HepG2 (cell line): ENCODE data around the gene MLLT10. TPM values are rescaled to one million over a fixed set of nuclear protein-coding genes. Genes with fewer than 3 reads are reported as not detected.

Experiments used
- ATAC-seq: fragments of 200-7000 bp; cut with Tn5 transposase; 3 replicates; pipeline ENCODE4 v1.9.1; 2020; ENCODE audit warnings: mild to moderate bottlenecking, moderate library complexity
- BruUV-seq: library from RNA; stranded (reverse); fragments of 400-500 nt; replicated peaks from 2 replicates; lab custom pipeline; 2021; lab: Mats Ljungman, UMichigan
- CTCF ChIA-PET: fragments of 300-600 bp; formaldehyde crosslinking; extraction: SDS; loops from one replicate; lab custom pipeline; 2021; ENCODE audit warnings: low total read pairs, inconsistent platforms, low intra/inter-chr PET ratio; lab: Yijun Ruan, JAX
- POLR2A ChIA-PET: fragments of 350-600 bp; sonication (Branson Sonifier 250); formaldehyde crosslinking; loops from one replicate; lab custom pipeline; 2020; ENCODE audit warnings: antibody characterized with exemption, inconsistent platforms; lab: Yijun Ruan, JAX
- DNase-seq: peaks from one replicate; pipeline ENCODE4 v3.0.0-alpha.2; 2015; ENCODE audit warnings: low spot score
- FAIRE-seq: peaks from 3 replicates; lab custom pipeline; 2011; peaks lifted over from hg19 to GRCh38; lab: Jason Lieb, UNC
- H2AFZ ChIP-seq: one replicate; pipeline ENCODE4 v1.6.1; 2011; ENCODE audit warnings: low read length, inconsistent platforms
- H3K27ac ChIP-seq: fragments of 300-600 bp; 3 replicates; pipeline ENCODE4 v1.8.0; 2011; ENCODE audit warnings: mixed run types, mild to moderate bottlenecking, mixed read lengths, low read length, inconsistent platforms; ENCODE audit not compliant: insufficient read depth; ENCODE audit errors: extremely low read length
- H3K27me3 ChIP-seq, 2 experiments: fragments of 200-600 bp in 1 of 2; 2 replicates in 1 of 2; 3 replicates in 1 of 2; pipeline versions ENCODE4 v1.6.0 to v1.8.0; 2011; ENCODE audit warnings: low read length in 2 of 2, mild to moderate bottlenecking in 2 of 2, moderate library complexity in 2 of 2, inconsistent platforms in 1 of 2; ENCODE audit not compliant: insufficient read depth in 2 of 2, control insufficient read depth in 1 of 2
- H3K36me3 ChIP-seq, 2 experiments: fragments of 200-600 bp in 1 of 2; replicated peaks in 1 of 2; 2 replicates in 1 of 2; 3 replicates in 1 of 2; pipeline versions ENCODE4 v1.5.1 to v1.8.0; 2011; ENCODE audit warnings: low read length in 2 of 2, inconsistent platforms in 1 of 2; ENCODE audit not compliant: insufficient read depth in 2 of 2, control insufficient read depth in 1 of 2
- H3K4me1 ChIP-seq: 2 replicates; pipeline ENCODE4 v1.5.1; 2012; ENCODE audit warnings: low read length, inconsistent platforms; ENCODE audit not compliant: insufficient read depth
- H3K4me2 ChIP-seq: 2 replicates; pipeline ENCODE4 v1.6.0; 2011; ENCODE audit warnings: low read depth, low read length, inconsistent platforms
- H3K4me3 ChIP-seq, 3 experiments: fragments of 200-600 bp in 1 of 3; sonication (generic), shearing (Covaris generic) in 1 of 3; replicated peaks in 1 of 3; 2 replicates each; pipeline ENCODE4 v1.5.1; 2011 to 2016; ENCODE audit warnings: low read length in 3 of 3, inconsistent platforms in 2 of 3, low read depth in 2 of 3, mild to moderate bottlenecking in 2 of 3, control low read depth in 1 of 3, mixed read lengths in 1 of 3; ENCODE audit not compliant: insufficient read depth in 1 of 3
- H3K79me2 ChIP-seq: one replicate; pipeline ENCODE4 v1.6.1; 2011; ENCODE audit warnings: low read length, inconsistent platforms; ENCODE audit not compliant: insufficient read depth
- H3K9ac ChIP-seq: 2 replicates; pipeline ENCODE4 v1.6.0; 2011; ENCODE audit warnings: mild to moderate bottlenecking, low read depth, low read length, inconsistent platforms; ENCODE audit not compliant: insufficient read depth
- H3K9me3 ChIP-seq: 2 replicates; pipeline ENCODE4 v1.5.1; 2012; ENCODE audit warnings: mild to moderate bottlenecking, low read length
- H4K20me1 ChIP-seq: 2 replicates; pipeline ENCODE4 v1.6.0; 2011; ENCODE audit warnings: inconsistent platforms, mild to moderate bottlenecking, low read length, moderate library complexity; ENCODE audit not compliant: insufficient read depth
- HOXA7 ChIP-seq: sonication (generic); formaldehyde crosslinking; IDR thresholded peaks from 2 replicates; pipeline ENCODE4 v1.8.1; 2022; ENCODE audit warnings: mild to moderate bottlenecking, missing genetic modification reagents, moderate library complexity
- NFYC ChIP-seq: IDR thresholded peaks from 2 replicates; pipeline ENCODE4 v1.6.1; 2016; ENCODE audit warnings: missing genetic modification reagents, missing compliant biosample characterization
- SMAD1 ChIP-seq: sonication (generic); formaldehyde crosslinking; IDR thresholded peaks from 2 replicates; pipeline ENCODE4 v1.4.0; 2020; ENCODE audit warnings: missing genetic modification reagents, low read depth, mild to moderate bottlenecking, borderline replicate concordance
- SYNCRIP ChIP-seq: fragments of 200-400 bp; formaldehyde crosslinking; IDR thresholded peaks from 2 replicates; pipeline ENCODE4 v1.6.1; 2018; ENCODE audit warnings: mild to moderate bottlenecking, low read depth, low read length; ENCODE audit not compliant: insufficient read depth
- ZBTB38 ChIP-seq: sonication (generic); formaldehyde crosslinking; IDR thresholded peaks from 2 replicates; pipeline ENCODE4 v1.5.1; 2020; ENCODE audit warnings: mild to moderate bottlenecking, missing genetic modification reagents
- ZFYVE20 ChIP-seq: sonication (generic); formaldehyde crosslinking; IDR thresholded peaks from 2 replicates; pipeline ENCODE4 v1.8.0; 2023; ENCODE audit warnings: low read depth, mild to moderate bottlenecking, moderate library complexity, missing genetic modification reagents, borderline replicate concordance
- ZNF225 ChIP-seq: sonication (generic); formaldehyde crosslinking; IDR thresholded peaks from 2 replicates; pipeline ENCODE4 v1.4.0; 2020; ENCODE audit warnings: mild to moderate bottlenecking, missing genetic modification reagents
- ZNF747 ChIP-seq: sonication (generic); formaldehyde crosslinking; IDR thresholded peaks from 2 replicates; pipeline ENCODE4 v1.8.1; 2023; ENCODE audit warnings: missing genetic modification reagents, mild to moderate bottlenecking, borderline replicate concordance
- ZNF782 ChIP-seq: sonication (generic); formaldehyde crosslinking; IDR thresholded peaks from 2 replicates; pipeline ENCODE4 v1.4.0; 2020; ENCODE audit warnings: missing genetic modification reagents, mild to moderate bottlenecking, borderline replicate concordance
- WGBS: methylation state at CpG from one replicate; pipeline ENCODE4 v1.1.6; 2017; ENCODE audit warnings: low lambda C conversion rate; 5-methylcytosine and 5-hydroxymethylcytosine counted together
- in situ Hi-C: cut with HindIII; loops from 2 replicates; pipeline ENCODE4 v1.10.0; 2017; ENCODE audit warnings: low pct_unique_long_range_greater_than_20kb; ENCODE audit not compliant: extremely low pct_ligation_motif_present
- intact Hi-C: fragments of 100-400 bp; cut with micrococcal nuclease; formaldehyde crosslinking; loops from one replicate; pipeline ENCODE4 v1.10.0; 2022; ENCODE audit not compliant: unreplicated experiment
- polyA plus RNA-seq, 8 experiments: library from polyadenylated mRNA; depleted of rRNA in 3 of 8; stranded (reverse) in 7 of 8; unstranded in 1 of 8; fragments of >200 nt; fragmentation: Illumina TruSeq in 4 of 8; extraction: Trizol in 4 of 8; gene quantifications; 2 replicates each; pipeline versions ENCODE4 v1.2.1 to v1.2.3, GENCODE V29; 2011 to 2016; ENCODE audit warnings: low read depth in 4 of 8, missing spikeins in 1 of 8, mixed read lengths in 1 of 8; ENCODE audit not compliant: insufficient read depth in 1 of 8
- total RNA-seq, 5 experiments: library from RNA; depleted of rRNA; stranded (reverse); fragments of >200 nt; fragmentation: Illumina TruSeq; extraction: Trizol; gene quantifications; 2 replicates each; pipeline ENCODE4 v1.2.3, GENCODE V29; 2016; ENCODE audit warnings: low read depth in 1 of 5
- TF ChIP-seq, protein P1 (sequence below): sonication (generic); formaldehyde crosslinking; IDR thresholded peaks from 2 replicates; pipeline ENCODE4 v1.4.0; 2020; ENCODE audit warnings: missing genetic modification reagents, mild to moderate bottlenecking, borderline replicate concordance

MLLT10 gene
- total and polyA plus RNA-seq, 2 of the 13 experiments (the other 11 are each of a cell fraction or from before 2014, with no cell fraction given) = 51.3 to 84.1 TPM

DNA sequence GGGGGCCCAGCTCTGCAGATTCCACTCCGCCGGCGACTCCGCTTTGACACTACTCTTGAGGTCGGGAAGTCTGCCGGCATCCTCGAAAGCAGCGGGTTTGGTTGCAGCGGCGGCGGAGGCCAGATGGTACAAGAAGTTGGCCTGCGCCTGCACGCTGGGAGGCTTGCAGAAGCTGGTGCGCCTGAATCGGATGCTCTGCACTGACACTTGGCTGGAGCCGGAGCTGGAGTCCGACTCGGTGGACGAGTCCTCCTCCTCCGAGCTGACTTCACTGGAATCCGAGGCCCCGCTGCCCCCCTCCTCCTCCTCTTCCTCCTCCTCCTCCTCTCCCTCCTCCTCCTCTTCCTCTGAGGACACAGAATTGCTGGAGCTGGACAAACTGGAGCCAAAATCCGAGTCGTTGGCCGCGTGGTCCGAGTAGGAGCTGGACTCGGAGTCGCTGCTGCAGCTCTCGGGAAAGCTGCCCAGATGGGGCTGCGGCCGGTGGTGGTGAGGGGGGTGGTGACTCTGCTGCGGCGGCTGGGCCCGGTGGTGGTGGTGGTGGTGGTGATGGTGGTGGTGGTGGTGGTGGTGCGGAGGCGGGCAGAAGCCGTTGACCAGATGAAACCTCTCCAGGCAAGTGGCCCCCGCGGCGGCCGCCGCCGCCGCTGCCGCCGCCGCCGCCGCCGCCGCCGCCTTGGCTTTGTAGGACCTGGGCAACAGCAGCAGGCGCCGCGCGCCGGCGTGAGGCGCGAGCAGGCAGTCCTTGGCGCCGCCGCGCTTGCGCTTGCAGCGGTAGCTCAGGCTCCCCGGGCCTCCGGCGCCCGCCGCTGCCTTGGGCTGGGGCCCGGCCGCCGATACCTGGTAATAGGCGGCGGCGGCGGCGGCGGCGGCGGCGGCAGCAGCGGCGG is 17.5 kb upstream of the MLLT10 start (continued):
- TF ChIP-seq, protein P1, sequence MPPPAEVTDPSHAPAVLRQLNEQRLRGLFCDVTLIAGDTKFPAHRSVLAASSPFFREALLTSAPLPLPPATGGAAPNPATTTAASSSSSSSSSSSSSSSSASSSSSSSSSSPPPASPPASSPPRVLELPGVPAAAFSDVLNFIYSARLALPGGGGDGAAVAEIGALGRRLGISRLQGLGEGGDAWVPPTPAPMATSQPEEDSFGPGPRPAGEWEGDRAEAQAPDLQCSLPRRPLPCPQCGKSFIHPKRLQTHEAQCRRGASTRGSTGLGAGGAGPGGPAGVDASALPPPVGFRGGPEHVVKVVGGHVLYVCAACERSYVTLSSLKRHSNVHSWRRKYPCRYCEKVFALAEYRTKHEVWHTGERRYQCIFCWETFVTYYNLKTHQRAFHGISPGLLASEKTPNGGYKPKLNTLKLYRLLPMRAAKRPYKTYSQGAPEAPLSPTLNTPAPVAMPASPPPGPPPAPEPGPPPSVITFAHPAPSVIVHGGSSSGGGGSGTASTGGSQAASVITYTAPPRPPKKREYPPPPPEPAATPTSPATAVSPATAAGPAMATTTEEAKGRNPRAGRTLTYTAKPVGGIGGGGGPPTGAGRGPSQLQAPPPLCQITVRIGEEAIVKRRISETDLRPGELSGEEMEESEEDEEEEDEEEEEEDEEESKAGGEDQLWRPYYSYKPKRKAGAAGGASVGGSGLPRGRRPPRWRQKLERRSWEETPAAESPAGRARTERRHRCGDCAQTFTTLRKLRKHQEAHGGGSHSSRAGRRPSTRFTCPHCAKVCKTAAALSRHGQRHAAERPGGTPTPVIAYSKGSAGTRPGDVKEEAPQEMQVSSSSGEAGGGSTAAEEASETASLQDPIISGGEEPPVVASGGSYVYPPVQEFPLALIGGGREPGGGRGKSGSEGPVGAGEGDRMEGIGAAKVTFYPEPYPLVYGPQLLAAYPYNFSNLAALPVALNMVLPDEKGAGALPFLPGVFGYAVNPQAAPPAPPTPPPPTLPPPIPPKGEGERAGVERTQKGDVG = no peak
- TF ChIP-seq SYNCRIP (no peak), ZNF225 (CRISPR knock-in tag) (peak; percentile 35; the same call in 1 of the 2 replicates), HOXA7 (CRISPR knock-in tag) (no peak)
- TF ChIP-seq, all 625 proteins: peak for 111

DNA sequence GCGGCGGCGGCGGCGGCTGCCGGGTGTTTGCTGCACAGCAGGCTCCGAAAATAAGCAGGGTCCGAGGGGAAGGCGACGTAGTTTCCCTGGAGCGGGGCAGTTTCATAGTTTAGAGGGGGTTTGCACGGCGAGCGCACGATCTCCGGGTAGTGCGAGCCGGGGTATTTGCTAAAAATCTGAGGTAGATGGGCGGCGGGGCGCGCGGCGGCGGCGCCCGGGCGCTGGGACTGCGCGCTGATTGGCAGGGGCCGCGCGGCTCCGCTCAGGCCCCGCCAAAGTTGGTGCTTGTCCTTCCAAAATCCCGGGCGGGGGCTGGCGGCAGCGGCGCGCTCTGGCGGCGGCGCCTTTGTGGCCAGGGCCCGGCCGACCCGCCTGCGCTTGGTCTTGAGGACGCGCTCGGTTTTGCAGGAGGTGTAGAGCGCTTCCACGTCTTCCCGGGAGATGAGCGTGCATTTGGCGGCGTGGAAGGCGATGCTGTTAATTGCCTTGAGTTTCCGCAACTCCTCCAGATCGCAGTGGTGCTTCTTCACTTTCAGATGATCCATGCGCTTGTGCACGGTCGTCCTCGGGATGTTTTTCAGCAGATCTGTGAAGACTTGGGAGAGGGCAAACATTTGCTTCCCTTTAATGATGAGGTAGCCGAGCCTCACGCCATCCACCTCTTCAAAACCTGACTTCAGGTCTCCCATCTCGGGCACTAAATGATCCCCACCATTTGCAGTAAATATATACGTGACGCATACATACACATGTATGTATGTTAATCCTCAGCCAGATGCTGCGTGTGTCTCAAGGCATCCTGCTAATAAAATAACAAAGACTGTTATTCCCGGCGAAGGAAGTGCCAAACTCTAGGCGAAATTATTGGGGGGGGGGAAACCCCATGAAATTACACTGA is 16.6 kb upstream of the MLLT10 start:
- H3K4me1 ChIP-seq = peaks cover 62% of the 10 kb centered on the region
- DNase-seq = no peak
- peak overlapping the region; percentile 56 for H3K27ac ChIP-seq
- H3K9me3 ChIP-seq = no peaks in the 10 kb centered on the region
- peak overlapping the region; percentile 73 for H2AFZ ChIP-seq
- no peak for FAIRE-seq
- in situ Hi-C loops = loop anchor here (25.0 kb wide), 1 partner anchor 795 kb away; the partner anchor contains the start of genes BMI1 and COMMD3
- POLR2A ChIA-PET = interaction anchor here (0.6 to 5.4 kb wide), 6 partner anchors 10 to 105 kb away, joined by 3 to 92 read pairs (median 32); partner anchors contain the start of gene SKIDA1
- peak overlapping the region; percentile 64 for H3K9ac ChIP-seq
- no peaks in the 10 kb centered on the region for H3K36me3 ChIP-seq
- H4K20me1 ChIP-seq = no peaks in the 10 kb centered on the region
- H3K4me2 ChIP-seq = peak overlapping the region; percentile 98
- ATAC-seq = peak; percentile 81
- intact Hi-C loops = loop anchor here (2.0 kb wide), 2 partner anchors 15 to 21 kb away; no protein-coding TSS in a partner anchor
- peak overlapping the region; percentile 80 to 91 (median 81) for H3K4me3 ChIP-seq
- peaks cover 2% of the 10 kb centered on the region for H3K79me2 ChIP-seq
- 5% methylated on average over 42 of the region's 73 CpGs for WGBS
- TSS peak; percentile 71 for BruUV-seq
- H3K27me3 ChIP-seq = no peaks in the 10 kb centered on the region; a peak in 1 of 5 replicates
- CTCF ChIA-PET = interaction anchor here (0.8 to 1.1 kb wide), 2 partner anchors 20 to 21 kb away, joined by 4 to 6 read pairs; no protein-coding TSS in a partner anchor
- TF ChIP-seq SMAD1 (CRISPR knock-in tag) (no peak; the same call in 1 of the 2 replicates), ZFYVE20 (CRISPR knock-in tag) (no peak), ZNF747 (CRISPR knock-in tag) (no peak), NFYC (CRISPR knock-in tag) (no peak; the same call in 1 of the 2 replicates), ZBTB38 (CRISPR knock-in tag) (peak; percentile 44), ZNF782 (CRISPR knock-in tag) (no peak)
- TF ChIP-seq, protein P1 = no peak
